Measurements from ENCODE around the gene RBBP8.

The RBBP8 gene

DNA sequence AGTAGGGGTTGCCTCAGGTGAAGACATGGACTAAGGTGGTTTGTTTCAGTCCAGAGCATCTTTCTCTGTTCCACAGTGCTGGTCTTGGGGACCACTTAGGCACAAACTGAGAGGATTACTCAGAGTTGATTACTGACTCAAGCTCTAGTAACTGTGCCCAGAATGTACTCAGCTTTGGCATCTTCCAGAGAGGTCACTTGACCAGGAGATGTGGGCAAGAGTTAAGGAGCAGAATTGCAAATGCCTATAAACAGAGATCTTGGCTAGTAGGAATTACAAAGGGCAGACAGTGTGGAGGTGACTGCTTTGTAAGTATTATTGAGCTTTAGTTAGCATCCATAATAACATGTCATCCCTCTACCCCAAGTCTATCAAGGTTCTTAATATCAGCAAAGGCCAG, 109.0 kb downstream of the RBBP8 start:
- no peak overlapping the region for H3K27ac ChIP-seq
- TF ChIP-seq, protein P1, sequence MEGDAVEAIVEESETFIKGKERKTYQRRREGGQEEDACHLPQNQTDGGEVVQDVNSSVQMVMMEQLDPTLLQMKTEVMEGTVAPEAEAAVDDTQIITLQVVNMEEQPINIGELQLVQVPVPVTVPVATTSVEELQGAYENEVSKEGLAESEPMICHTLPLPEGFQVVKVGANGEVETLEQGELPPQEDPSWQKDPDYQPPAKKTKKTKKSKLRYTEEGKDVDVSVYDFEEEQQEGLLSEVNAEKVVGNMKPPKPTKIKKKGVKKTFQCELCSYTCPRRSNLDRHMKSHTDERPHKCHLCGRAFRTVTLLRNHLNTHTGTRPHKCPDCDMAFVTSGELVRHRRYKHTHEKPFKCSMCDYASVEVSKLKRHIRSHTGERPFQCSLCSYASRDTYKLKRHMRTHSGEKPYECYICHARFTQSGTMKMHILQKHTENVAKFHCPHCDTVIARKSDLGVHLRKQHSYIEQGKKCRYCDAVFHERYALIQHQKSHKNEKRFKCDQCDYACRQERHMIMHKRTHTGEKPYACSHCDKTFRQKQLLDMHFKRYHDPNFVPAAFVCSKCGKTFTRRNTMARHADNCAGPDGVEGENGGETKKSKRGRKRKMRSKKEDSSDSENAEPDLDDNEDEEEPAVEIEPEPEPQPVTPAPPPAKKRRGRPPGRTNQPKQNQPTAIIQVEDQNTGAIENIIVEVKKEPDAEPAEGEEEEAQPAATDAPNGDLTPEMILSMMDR (IDR thresholded peaks at IDR 0.05), result no peak
- TF ChIP-seq ZFX (IDR thresholded peaks at IDR 0.05; ENCODE audit: borderline replicate concordance), result no peak

DNA sequence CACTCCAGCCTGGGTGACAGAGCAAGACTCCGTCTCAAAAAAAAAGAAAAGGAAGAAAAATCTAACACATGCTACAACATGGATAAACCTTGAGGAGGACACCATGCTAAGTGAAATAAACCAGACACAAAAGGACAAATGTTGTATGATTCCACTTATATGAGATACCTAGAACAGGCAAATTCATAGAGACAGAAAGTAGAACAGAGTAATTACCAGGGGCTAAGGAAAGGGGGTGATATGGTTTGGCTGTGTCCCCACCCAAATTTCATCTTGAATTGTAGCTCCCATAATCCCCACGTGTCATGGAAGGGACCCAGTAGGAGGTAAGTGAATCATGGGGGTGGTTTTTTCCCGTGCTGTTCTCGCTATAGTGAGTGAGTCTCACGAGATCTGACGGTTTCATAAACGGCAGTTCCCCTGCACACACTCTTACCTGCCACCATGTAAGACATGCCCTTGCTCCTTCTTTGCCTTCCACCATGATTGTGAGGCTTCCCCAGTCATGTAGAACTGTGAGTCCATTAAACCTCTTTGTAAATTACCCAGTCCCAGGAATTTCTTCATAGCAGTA, 110.8 kb downstream of the RBBP8 start:
- no peak overlapping the region for H3K27ac ChIP-seq
- no peak for TF ChIP-seq ZFX (IDR thresholded peaks at IDR 0.05; ENCODE audit: borderline replicate concordance)
- TF ChIP-seq, protein P1 (IDR thresholded peaks at IDR 0.05), result no peak

DNA sequence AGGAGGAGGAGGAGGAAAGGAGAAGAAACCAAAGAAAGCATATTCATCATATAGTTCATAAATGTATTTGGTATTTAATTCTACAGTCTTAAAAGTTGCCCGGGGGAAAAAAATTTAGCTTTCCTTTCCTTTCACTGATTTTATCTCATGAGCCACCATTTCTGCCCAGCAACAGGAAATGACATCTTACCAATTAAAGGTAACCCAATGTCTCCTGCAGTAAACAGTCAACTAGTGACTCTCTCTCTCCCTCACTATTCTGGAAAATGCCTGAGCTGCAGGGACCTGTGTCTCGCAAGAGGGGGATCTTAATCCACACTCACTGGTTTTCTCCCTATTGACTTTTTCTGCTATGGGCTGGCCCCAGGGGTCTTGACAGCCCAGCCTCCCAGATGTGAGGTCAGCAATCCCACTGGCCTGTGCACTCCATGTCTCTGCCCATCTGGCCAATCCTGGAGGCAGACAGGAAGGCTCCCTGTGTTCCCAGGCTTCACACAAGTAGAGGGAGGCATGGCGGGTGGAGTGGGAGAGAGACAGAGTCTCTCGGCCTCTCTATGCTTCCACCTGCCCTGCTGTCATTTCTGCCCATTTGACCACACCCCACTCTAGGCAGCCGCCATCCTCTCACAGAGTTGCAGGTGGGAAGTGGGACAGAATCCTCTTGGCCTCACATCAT, 116.7 kb downstream of the RBBP8 start:
- H3K27ac ChIP-seq, result no peak overlapping the region
- TF ChIP-seq, protein P1 (IDR thresholded peaks at IDR 0.05), result no peak
- TF ChIP-seq ZFX (IDR thresholded peaks at IDR 0.05; ENCODE audit: borderline replicate concordance), result no peak

DNA sequence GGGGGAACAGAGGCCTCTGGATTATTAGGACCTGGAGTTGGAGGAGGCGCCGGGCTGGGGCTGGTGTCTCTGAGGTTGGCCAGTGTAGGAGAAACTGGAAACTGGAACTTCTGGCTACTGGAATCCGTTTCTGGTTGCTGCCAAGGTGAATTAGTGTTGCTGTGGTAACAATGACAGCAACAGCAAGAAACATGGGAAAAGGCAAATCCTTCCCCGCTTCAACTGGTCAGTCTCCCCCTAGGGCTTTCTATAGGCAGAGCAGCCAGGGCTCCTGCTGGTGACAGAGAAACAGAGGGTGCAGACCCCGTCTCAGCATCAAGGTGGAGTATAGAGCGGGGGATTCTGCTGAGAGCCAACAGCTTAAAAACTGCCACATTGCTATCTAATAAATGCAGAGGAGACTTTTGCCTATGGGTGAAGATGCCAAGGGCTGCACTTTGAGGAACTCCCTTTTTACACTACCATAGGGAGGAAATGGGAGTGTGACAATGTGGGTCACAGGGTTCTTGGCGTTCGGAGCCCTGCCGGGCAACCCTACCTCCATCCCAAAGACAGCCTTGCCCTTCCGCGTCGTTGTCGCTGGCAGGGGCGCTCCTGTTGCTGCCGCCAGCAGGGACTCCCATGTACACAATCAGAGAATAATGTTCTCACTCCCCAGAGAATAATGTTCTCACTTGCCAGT, 120.8 kb downstream of the RBBP8 start:
- H3K27ac ChIP-seq, result no peak overlapping the region
- TF ChIP-seq, protein P1 (IDR thresholded peaks at IDR 0.05), result no peak
- no peak for TF ChIP-seq ZFX (IDR thresholded peaks at IDR 0.05; ENCODE audit: borderline replicate concordance)

GRCh38 chr18:23054553-23054952, 121.4 kb downstream of the RBBP8 start:
- TF ChIP-seq, protein P1 (IDR thresholded peaks at IDR 0.05), result no peak
- TF ChIP-seq ZFX (IDR thresholded peaks at IDR 0.05; ENCODE audit: borderline replicate concordance), result no peak
- no peak overlapping the region for H3K27ac ChIP-seq

DNA sequence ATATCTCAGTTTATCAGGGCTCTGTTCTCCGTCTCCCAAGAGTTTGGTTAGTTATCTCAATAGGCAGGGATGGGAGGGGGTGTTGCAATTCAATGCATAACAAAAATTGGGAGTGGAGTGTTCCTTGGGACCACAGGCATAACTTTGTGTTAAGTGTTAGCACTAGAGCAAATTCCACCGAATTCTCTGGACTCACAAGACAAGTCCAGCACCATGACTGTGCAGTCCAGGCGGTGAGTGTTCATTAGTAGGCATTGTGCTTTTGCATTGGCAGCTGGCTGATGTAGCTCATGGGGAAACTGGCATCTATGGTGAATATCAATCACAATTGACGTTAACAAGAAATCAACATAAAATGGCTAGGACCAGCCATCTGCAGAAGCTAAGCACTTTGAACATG, 123.2 kb downstream of the RBBP8 start:
- no peak for TF ChIP-seq ZFX (IDR thresholded peaks at IDR 0.05; ENCODE audit: borderline replicate concordance)
- TF ChIP-seq, protein P1 (IDR thresholded peaks at IDR 0.05), result no peak
- no peak overlapping the region for H3K27ac ChIP-seq

DNA sequence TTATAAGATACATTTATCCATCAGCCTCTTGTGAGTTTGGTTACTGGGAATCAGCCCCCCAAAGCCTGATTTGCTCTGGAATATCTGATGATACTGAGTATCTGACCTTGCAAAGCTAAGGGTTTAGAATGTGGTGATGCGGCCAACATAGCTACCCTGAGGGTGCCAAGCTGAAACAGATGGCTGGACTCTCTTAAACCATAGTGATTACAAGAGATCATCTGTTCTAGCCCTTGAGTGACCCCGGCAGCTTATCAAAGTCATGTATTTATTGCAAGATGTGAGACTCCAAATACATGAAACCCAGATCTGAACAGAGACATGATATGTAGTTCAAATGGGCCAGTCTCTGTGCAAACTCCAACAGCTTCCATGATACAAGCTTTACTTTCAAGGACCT, 124.0 kb downstream of the RBBP8 start:
- no peak overlapping the region for H3K27ac ChIP-seq
- TF ChIP-seq, protein P1 (IDR thresholded peaks at IDR 0.05), result no peak
- no peak for TF ChIP-seq ZFX (IDR thresholded peaks at IDR 0.05; ENCODE audit: borderline replicate concordance)
